DOHH2 (cell line): ENCODE results near the gene ANKRD16.
"Not testable (repeated sequence)": the region's sequence is repeated elsewhere in the genome, so short reads cannot be mapped to it uniquely, and the experiment has no call there.

Experiments used
- H3F3A ChIP-seq: fragments of 200-600 bp; sonication (generic), shearing (Covaris generic); 2 replicates; pipeline ENCODE4 v1.6.0; 2016; ENCODE audit warnings: antibody characterized with exemption, mild to moderate bottlenecking; ENCODE audit not compliant: control insufficient read depth, insufficient read depth
- H3K27ac ChIP-seq: fragments of 200-600 bp; sonication (generic); 2 replicates; pipeline ENCODE4 v1.5.1; 2014; ENCODE audit warnings: low read depth, mild to moderate bottlenecking, low read length, moderate library complexity
- H3K27me3 ChIP-seq: fragments of 200-600 bp; sonication (generic); 2 replicates; pipeline ENCODE4 v1.6.1; 2014; ENCODE audit warnings: mild to moderate bottlenecking, low read length, mixed read lengths; ENCODE audit not compliant: control insufficient read depth
- H3K36me3 ChIP-seq: fragments of 200-600 bp; sonication (generic); 2 replicates; pipeline ENCODE4 v1.6.1; 2014; ENCODE audit warnings: mild to moderate bottlenecking, low read length, moderate library complexity, mixed read lengths; ENCODE audit not compliant: control insufficient read depth
- H3K4me1 ChIP-seq: fragments of 200-600 bp; sonication (generic); 2 replicates; pipeline ENCODE4 v1.6.1; 2014; ENCODE audit warnings: mild to moderate bottlenecking, low read length, mixed read lengths; ENCODE audit not compliant: control insufficient read depth
- H3K4me2 ChIP-seq: fragments of 200-600 bp; sonication (generic); 2 replicates; pipeline ENCODE4 v1.6.0; 2014; ENCODE audit warnings: mild to moderate bottlenecking, low read length, moderate library complexity
- H3K4me3 ChIP-seq: fragments of 200-600 bp; sonication (generic); 2 replicates; pipeline ENCODE4 v1.5.1; 2014; ENCODE audit warnings: mild to moderate bottlenecking, low read length, mixed read lengths
- H3K79me2 ChIP-seq: fragments of 200-600 bp; sonication (generic); 2 replicates; pipeline ENCODE4 v1.6.1; 2014; ENCODE audit warnings: mild to moderate bottlenecking, low read length, mixed read lengths; ENCODE audit not compliant: control insufficient read depth
- H3K9me2 ChIP-seq: fragments of 200-600 bp; sonication (generic); replicated peaks from 2 replicates; pipeline ENCODE4 v1.6.1; 2014; ENCODE audit warnings: mild to moderate bottlenecking, low read length, mixed read lengths; ENCODE audit not compliant: control insufficient read depth
- H3K9me3 ChIP-seq: fragments of 200-600 bp; sonication (generic); 2 replicates; pipeline ENCODE4 v1.6.1; 2014; ENCODE audit warnings: antibody characterized with exemption, low read length, mixed read lengths; ENCODE audit not compliant: control insufficient read depth, insufficient read depth
- H4K20me1 ChIP-seq: fragments of 200-600 bp; sonication (generic); 2 replicates; pipeline ENCODE4 v1.6.0; 2014; ENCODE audit warnings: low read depth, mild to moderate bottlenecking, antibody characterized with exemption, low read length, moderate library complexity; ENCODE audit not compliant: control insufficient read depth, insufficient read depth
- CTCF ChIP-seq: fragments of 200-600 bp; sonication (generic); IDR thresholded peaks from one replicate; pipeline ENCODE4 v1.5.1; 2014; ENCODE audit warnings: antibody characterized with exemption, mild to moderate bottlenecking, low read depth, low read length; ENCODE audit not compliant: poor library complexity, severe bottlenecking
- EZH2phosphoT487 ChIP-seq: fragments of 200-600 bp; sonication (generic); IDR thresholded peaks from 2 replicates; pipeline ENCODE4 v1.6.1; 2017; ENCODE audit warnings: borderline replicate concordance, mild to moderate bottlenecking, antibody characterized with exemption, low read length, moderate library complexity, mixed read lengths

ANKRD16 gene

GRCh38 chr10:5913736-5914135, 24.0 kb upstream of the ANKRD16 start:
- TF ChIP-seq CTCF: no peak
- no peak for TF ChIP-seq EZH2phosphoT487
- Histone ChIP-seq H3K79me2 (no peaks in the 10 kb centered on the region), H3K27ac (no peak overlapping the region), H3K27me3 (no peaks in the 10 kb centered on the region), H4K20me1 (no peaks in the 10 kb centered on the region), H3K36me3 (peaks cover 85% of the 10 kb centered on the region), H3K4me3 (no peak overlapping the region), H3K4me2 (no peak overlapping the region), H3F3A (no peaks in the 10 kb centered on the region), H3K9me2 (no peaks in the 10 kb centered on the region), H3K4me1 (no peaks in the 10 kb centered on the region), H3K9me3 (no peaks in the 10 kb centered on the region)

DNA sequence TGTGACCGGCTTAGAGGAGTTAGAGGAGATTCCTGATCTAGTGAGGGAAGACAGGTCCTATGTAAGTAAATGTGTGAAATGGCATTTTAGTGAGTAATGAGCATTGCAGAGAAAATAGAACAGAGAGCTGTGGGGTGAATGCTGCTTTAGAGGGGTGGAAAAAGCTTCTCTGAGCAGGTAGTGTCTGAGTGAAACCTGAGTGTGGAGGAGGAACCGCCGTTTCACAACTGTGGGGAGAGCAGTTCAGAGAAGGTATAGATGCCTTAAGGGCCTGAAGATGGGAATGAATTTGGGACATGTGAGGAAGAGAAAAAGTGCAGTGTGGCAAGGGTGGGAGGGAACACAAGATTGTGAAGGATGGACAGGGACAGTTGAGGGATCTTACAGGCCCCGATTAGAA, 22.0 kb upstream of the ANKRD16 start:
- no peaks in the 10 kb centered on the region for H3K4me1 ChIP-seq
- no peak overlapping the region for H3K4me3 ChIP-seq
- no peak overlapping the region for H3K27ac ChIP-seq
- peaks cover 68% of the 10 kb centered on the region for H3K36me3 ChIP-seq
- TF ChIP-seq CTCF: no peak
- no peak for TF ChIP-seq EZH2phosphoT487
- no peaks in the 10 kb centered on the region for H3K9me2 ChIP-seq
- no peaks in the 10 kb centered on the region for H4K20me1 ChIP-seq
- H3K27me3 ChIP-seq: no peaks in the 10 kb centered on the region
- no peaks in the 10 kb centered on the region for H3F3A ChIP-seq
- H3K9me3 ChIP-seq: no peaks in the 10 kb centered on the region
- H3K4me2 ChIP-seq: no peak overlapping the region
- H3K79me2 ChIP-seq: 0 out of 2 replicates have a peak, but pooled peaks cover under 1% of the 10 kb centered on the region

GRCh38 chr10:5910323-5911100, 20.8 kb upstream of the ANKRD16 start:
- Histone ChIP-seq H3K4me2 (no peak overlapping the region), H3K27ac (no peak overlapping the region), H3K4me1 (no peaks in the 10 kb centered on the region), H3K27me3 (no peaks in the 10 kb centered on the region), H3F3A (no peaks in the 10 kb centered on the region), H3K9me2 (no peaks in the 10 kb centered on the region), H3K79me2 (0 out of 2 replicates have a peak, but pooled peaks cover 3% of the 10 kb centered on the region), H3K36me3 (peaks cover 65% of the 10 kb centered on the region), H4K20me1 (no peaks in the 10 kb centered on the region), H3K9me3 (no peaks in the 10 kb centered on the region), H3K4me3 (no peak overlapping the region)
- TF ChIP-seq EZH2phosphoT487: no peak
- no peak for TF ChIP-seq CTCF

DNA sequence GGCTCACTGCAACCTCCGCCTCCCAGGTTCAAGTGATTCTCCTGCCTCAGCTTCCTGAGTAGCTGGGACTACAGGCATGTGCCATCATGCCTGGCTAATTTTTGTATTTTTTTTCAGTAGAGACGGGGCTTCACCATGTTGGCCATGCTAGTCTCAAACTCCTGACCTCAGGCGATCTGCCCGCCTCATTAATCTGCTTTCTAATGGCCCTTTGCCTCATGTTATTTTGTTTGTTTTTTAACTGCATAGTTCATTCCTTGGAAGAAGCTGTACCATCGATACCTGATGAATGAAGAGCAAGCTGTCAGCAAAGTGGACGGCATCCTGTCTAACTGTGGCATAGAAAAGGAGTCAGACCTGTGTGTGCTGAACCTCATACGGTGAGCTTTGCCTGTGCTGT, 19.0 kb upstream of the ANKRD16 start:
- H4K20me1 ChIP-seq, H3K9me2 ChIP-seq, H3F3A ChIP-seq, H3K27me3 ChIP-seq, H3K4me1 ChIP-seq, H3K4me2 ChIP-seq, H3K27ac ChIP-seq, H3K79me2 ChIP-seq, H3K9me3 ChIP-seq, H3K4me3 ChIP-seq: not testable (repeated sequence)
- H3K36me3 ChIP-seq: peaks cover 48% of the 10 kb centered on the region
